ENCODE measurements around the gene LGR6.

DNA sequence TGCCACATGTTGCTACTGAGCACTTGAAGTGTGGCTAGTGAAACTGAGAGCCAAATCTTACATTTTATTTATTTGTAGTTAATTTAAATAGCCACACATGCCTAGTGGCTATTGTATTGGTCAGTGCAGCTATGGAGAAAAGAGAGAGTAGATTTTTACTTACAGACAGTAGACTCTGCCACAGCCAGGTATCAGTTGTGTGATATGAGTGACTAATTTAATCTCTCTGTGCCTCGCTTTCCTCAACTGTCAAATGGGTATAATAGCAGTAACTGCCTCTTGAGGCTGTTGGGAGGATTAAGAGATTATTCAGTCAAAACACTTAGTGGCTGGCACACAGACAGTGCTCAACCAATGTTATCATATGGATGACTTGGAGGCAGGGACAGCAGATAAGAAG lies 99.2 kb downstream of the LGR6 start:
- TF ChIP-seq YY1 (IDR thresholded peaks at IDR 0.05; ENCODE audit: insufficient read depth, insufficient read length) = no peak
- TF ChIP-seq ZNF274 (IDR thresholded peaks at IDR 0.05; ENCODE audit: low read depth, low read length) = no peak
- TF ChIP-seq SUZ12 (IDR thresholded peaks at IDR 0.05; ENCODE audit: extremely low read depth, insufficient read depth, insufficient read length) = no peak

Data from NT2/D1 (cell line).